M059J (cell line): ENCODE results near the gene NAT16. TPM values are rescaled to one million over a fixed set of nuclear protein-coding genes. Genes with fewer than 3 reads are reported as not detected.
"Not testable (repeated sequence)": the region's sequence is repeated elsewhere in the genome, so short reads cannot be mapped to it uniquely, and the experiment has no call there.

Experiments used
- DNase-seq: peaks from one replicate; pipeline ENCODE4 v3.0.0-alpha.2; 2012; ENCODE audit warnings: low read depth
- total RNA-seq: library from RNA; depleted of rRNA; stranded (reverse); fragments of >200 nt; shearing (Covaris generic); gene quantifications from 2 replicates; pipeline ENCODE4 v1.2.3, GENCODE V29; 2014; rRNA removed

The NAT16 gene
- total RNA-seq, 1 experiment from 2014 or later, result 0.12 TPM

DNA sequence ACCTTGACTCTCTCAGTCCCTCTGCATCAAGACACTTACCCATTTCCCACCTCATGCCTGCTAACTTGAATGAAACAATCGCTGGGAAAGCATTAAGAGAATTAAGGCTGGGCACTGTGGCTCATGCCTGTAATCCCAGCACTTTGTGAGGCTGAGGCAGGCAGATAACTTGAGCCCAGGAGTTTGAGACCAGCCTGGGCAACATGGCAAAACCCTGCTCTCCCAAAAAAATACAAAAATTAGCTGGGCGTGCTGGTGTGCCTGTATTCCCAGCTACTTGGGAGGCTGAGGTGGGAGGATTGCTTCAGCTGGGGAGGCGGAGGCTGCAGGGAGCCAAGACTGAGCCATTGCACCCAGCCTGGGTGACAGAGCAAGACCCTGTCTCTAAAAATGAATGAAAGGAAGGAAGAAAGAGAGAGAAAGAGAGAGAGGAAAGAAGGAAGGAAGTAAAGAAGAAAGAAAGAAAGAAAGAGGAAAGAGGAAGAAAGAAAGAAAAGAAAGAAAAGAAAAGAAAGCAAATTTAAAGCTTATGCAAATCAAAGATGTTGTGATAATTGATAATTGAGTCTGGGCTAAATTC lies 52.5 kb downstream of the NAT16 start:
- no peak for DNase-seq

DNA sequence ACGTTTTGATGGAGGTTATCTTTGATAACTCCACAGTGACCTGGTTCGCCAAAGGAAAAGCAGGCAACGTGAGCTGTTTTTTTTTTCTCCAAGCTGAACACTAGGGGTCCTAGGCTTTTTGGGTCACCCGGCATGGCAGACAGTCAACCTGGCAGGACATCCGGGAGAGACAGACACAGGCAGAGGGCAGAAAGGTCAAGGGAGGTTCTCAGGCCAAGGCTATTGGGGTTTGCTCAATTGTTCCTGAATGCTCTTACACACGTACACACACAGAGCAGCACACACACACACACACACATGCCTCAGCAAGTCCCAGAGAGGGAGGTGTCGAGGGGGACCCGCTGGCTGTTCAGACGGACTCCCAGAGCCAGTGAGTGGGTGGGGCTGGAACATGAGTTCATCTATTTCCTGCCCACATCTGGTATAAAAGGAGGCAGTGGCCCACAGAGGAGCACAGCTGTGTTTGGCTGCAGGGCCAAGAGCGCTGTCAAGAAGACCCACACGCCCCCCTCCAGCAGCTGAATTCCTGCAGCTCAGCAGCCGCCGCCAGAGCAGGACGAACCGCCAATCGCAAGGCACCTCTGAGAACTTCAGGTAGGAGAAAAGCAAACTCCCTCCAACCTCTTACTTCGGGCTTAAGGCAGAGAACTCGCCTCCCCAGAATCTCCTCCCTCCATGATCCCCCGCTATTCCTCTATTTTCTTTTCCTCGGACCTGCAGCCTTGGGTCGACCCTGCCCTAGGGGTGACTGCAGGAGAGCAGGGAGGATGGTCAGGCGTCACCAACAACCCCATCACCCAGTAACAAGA lies 53.2 kb downstream of the NAT16 start, which contains the start of gene SERPINE1:
TSS of gene SERPINE1 (plus strand) at position 454 of the 809 bp plus-strand sequence. CDS start 1,290 bp downstream, outside the sequence.
- DNase-seq, result peak; percentile 97

DNA sequence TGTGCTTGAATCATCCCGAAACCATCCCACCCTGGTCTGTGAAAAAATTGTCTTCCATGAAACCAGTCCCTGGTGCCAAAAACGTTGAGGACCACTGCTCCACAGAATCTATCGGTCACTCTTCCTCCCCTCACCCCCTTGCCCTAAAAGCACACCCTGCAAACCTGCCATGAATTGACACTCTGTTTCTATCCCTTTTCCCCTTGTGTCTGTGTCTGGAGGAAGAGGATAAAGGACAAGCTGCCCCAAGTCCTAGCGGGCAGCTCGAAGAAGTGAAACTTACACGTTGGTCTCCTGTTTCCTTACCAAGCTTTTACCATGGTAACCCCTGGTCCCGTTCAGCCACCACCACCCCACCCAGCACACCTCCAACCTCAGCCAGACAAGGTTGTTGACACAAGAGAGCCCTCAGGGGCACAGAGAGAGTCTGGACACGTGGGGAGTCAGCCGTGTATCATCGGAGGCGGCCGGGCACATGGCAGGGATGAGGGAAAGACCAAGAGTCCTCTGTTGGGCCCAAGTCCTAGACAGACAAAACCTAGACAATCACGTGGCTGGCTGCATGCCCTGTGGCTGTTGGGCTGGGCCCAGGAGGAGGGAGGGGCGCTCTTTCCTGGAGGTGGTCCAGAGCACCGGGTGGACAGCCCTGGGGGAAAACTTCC lies 54.0 kb downstream of the NAT16 start:
- DNase-seq, result peak; percentile 97

DNA sequence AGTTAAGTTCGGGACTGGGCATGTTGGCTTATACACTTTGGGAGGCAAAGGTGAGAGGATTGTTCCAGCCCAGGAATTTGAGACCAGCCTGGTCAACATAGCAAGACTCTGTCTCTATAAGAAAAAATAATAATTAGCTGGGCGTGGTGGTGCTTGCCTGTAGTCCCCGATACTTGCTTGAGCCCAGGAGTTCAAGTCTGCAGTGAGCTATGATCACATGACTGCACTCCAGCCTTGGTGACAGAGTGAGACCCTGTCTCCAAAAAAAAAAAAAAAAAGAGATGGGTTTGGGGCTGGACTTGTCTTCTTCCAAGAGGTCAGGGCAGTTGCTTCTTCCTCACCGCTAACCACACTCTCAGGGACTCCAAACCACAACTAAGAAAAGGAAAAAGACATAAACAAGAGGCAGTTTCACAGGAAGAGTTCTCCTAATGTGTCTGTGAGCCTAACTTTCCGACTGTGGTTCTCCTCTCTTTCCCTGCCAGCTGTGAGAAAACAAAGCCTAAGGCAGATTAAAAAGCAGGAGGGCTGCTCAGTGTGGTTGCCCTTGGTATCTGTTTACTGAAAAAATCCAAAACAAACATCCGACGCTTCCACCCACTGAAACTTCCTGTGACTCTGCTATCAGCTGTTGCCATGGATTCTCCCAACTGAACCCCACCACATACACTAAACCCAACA lies 55.6 kb downstream of the NAT16 start:
- DNase-seq, result peak; percentile 100

GRCh38 chr7:101123703-101124068 lies 56.4 kb downstream of the NAT16 start:
- DNase-seq, result peak; percentile 11

- peak; percentile 11 for DNase-seq
These were observed 57.0 kb downstream of the NAT16 start for GRCh38 chr7:101122933-101123702.

GRCh38 chr7:101121991-101122932 lies 57.8 kb downstream of the NAT16 start:
- DNase-seq, result peak; percentile 99

DNA sequence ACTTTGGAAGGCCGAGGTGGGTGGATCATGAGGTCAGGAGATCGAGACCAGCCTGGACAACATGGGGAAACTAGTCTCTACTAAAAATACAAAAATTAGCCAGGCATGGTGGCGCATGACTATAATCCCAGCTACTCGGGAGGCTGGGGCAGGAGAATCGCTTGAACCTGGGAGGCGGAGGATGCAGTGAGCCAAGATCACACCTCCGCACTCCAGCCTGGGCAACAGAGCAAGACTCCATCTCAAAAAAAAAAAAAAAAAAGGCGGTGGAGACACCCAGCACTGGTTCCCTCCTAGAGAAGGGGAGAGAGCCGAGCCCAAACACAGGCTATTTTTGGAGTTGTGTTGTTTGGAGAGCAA lies 58.5 kb downstream of the NAT16 start:
- DNase-seq, result not testable (repeated sequence)

Other genes starting within 250 kb of the NAT16 start
- gene MUC3A, start 230.8 kb downstream of the NAT16 start, total RNA-seq, result not detected in 2 replicates
- 1.4 and 4.5 TPM in 2 replicates for gene MUC12, start 210.7 kb downstream of the NAT16 start, total RNA-seq
- gene MUC17, start 160.2 kb downstream of the NAT16 start, total RNA-seq, result not detected in 2 replicates
- gene TRIM56, start 94.8 kb downstream of the NAT16 start, total RNA-seq, result 4.2 and 11.9 TPM in 2 replicates
- 102 and 119 TPM in 2 replicates for gene SERPINE1, start 53.2 kb downstream of the NAT16 start, total RNA-seq
- gene AP1S1, start 25.8 kb downstream of the NAT16 start, total RNA-seq, result 97.2 and 106 TPM in 2 replicates
- gene VGF, start 14.7 kb downstream of the NAT16 start, total RNA-seq, result 0.20 TPM in 1 of 2 replicates, not detected in the other
- gene MOGAT3, start 20.7 kb upstream of the NAT16 start, total RNA-seq, result not detected in 2 replicates
- 69.0 and 129 TPM in 2 replicates for gene PLOD3, start 37.3 kb upstream of the NAT16 start, total RNA-seq
- 110 and 134 TPM in 2 replicates for gene ZNHIT1, start 37.9 kb upstream of the NAT16 start, total RNA-seq
- 1.7 and 3.2 TPM in 2 replicates for gene CLDN15, start 57.5 kb upstream of the NAT16 start, total RNA-seq
- 106 and 146 TPM in 2 replicates for gene FIS1, start 64.8 kb upstream of the NAT16 start, total RNA-seq
- gene IFT22, start 141.5 kb upstream of the NAT16 start, total RNA-seq, result 39.2 and 45.7 TPM in 2 replicates
- gene COL26A1, start 182.6 kb upstream of the NAT16 start, total RNA-seq, result 0.12 TPM in 1 of 2 replicates, not detected in the other